ENCODE measurements around the gene ADAMTS7.
"Not testable (repeated sequence)": the region's sequence is repeated elsewhere in the genome, so short reads cannot be mapped to it uniquely, and the experiment has no call there.

The ADAMTS7 gene

GRCh38 chr15:78760091-78760882, 51.0 kb downstream of the ADAMTS7 start:
- not testable (repeated sequence) for H3K9me3 Mint-ChIP-seq; H3K27me3 Mint-ChIP-seq; H3K36me3 Mint-ChIP-seq (ENCODE audit: low read depth); H3K4me3 Mint-ChIP-seq
- Mint-ChIP-seq H3K4me1 (ENCODE audit: low read depth) (peaks cover 50% of the 10 kb centered on the region), H3K27ac (peak overlapping the region; percentile 81)

- not testable (repeated sequence) for H3K4me3 Mint-ChIP-seq, H3K27ac Mint-ChIP-seq
Measured at GRCh38 chr15:78759361-78759998, 51.8 kb downstream of the ADAMTS7 start.

GRCh38 chr15:78758486-78759200, 52.6 kb downstream of the ADAMTS7 start:
- not testable (repeated sequence) for H3K9me3 Mint-ChIP-seq; H3K36me3 Mint-ChIP-seq (ENCODE audit: low read depth); H3K27me3 Mint-ChIP-seq; H3K27ac Mint-ChIP-seq; H3K4me3 Mint-ChIP-seq
- H3K4me1 Mint-ChIP-seq (ENCODE audit: low read depth) = peaks cover 50% of the 10 kb centered on the region

More at GRCh38 chr15:78759361-78759998, 51.8 kb downstream of the ADAMTS7 start:
- not testable (repeated sequence) for H3K36me3 Mint-ChIP-seq (ENCODE audit: low read depth); H3K27me3 Mint-ChIP-seq; H3K9me3 Mint-ChIP-seq
- H3K4me1 Mint-ChIP-seq (ENCODE audit: low read depth) = peaks cover 50% of the 10 kb centered on the region

- not testable (repeated sequence) for H3K4me3 Mint-ChIP-seq; H3K9me3 Mint-ChIP-seq; H3K27me3 Mint-ChIP-seq; H3K36me3 Mint-ChIP-seq (ENCODE audit: low read depth); H3K27ac Mint-ChIP-seq
- peaks cover 46% of the 10 kb centered on the region for H3K4me1 Mint-ChIP-seq (ENCODE audit: low read depth)
Measured at GRCh38 chr15:78758084-78758483, 53.2 kb downstream of the ADAMTS7 start.

- no peaks in the 10 kb centered on the region for H3K27me3 Mint-ChIP-seq
- peaks cover 46% of the 10 kb centered on the region for H3K4me1 Mint-ChIP-seq (ENCODE audit: low read depth)
- H3K27ac Mint-ChIP-seq = peak overlapping the region; percentile 98
- no peaks in the 10 kb centered on the region for H3K36me3 Mint-ChIP-seq (ENCODE audit: low read depth)
- no peaks in the 10 kb centered on the region for H3K9me3 Mint-ChIP-seq
- peak overlapping the region; percentile 24 for H3K4me3 Mint-ChIP-seq
Measured at GRCh38 chr15:78757636-78757905, 53.7 kb downstream of the ADAMTS7 start.

GRCh38 chr15:78756781-78757635, 54.3 kb downstream of the ADAMTS7 start:
- Mint-ChIP-seq H3K4me3 (peak overlapping the region; percentile 56), H3K27ac (peak overlapping the region; percentile 98), H3K4me1 (ENCODE audit: low read depth) (peaks cover 44% of the 10 kb centered on the region)
- not testable (repeated sequence) for H3K36me3 Mint-ChIP-seq (ENCODE audit: low read depth); H3K27me3 Mint-ChIP-seq; H3K9me3 Mint-ChIP-seq

GRCh38 chr15:78755900-78756591, 55.2 kb downstream of the ADAMTS7 start:
- not testable (repeated sequence) for H3K27me3 Mint-ChIP-seq; H3K4me3 Mint-ChIP-seq; H3K36me3 Mint-ChIP-seq (ENCODE audit: low read depth); H3K27ac Mint-ChIP-seq; H3K9me3 Mint-ChIP-seq
- peaks cover 34% of the 10 kb centered on the region for H3K4me1 Mint-ChIP-seq (ENCODE audit: low read depth)

- H3K27me3 Mint-ChIP-seq; H3K36me3 Mint-ChIP-seq (ENCODE audit: low read depth); H3K27ac Mint-ChIP-seq; H3K9me3 Mint-ChIP-seq; H3K4me3 Mint-ChIP-seq: not testable (repeated sequence)
- H3K4me1 Mint-ChIP-seq (ENCODE audit: low read depth) = peaks cover 29% of the 10 kb centered on the region
Measured at GRCh38 chr15:78754637-78755280, 56.5 kb downstream of the ADAMTS7 start.

GRCh38 chr15:78753751-78754535, 57.3 kb downstream of the ADAMTS7 start:
- not testable (repeated sequence) for H3K4me3 Mint-ChIP-seq; H3K9me3 Mint-ChIP-seq; H3K27me3 Mint-ChIP-seq; H3K27ac Mint-ChIP-seq; H3K36me3 Mint-ChIP-seq (ENCODE audit: low read depth)
- H3K4me1 Mint-ChIP-seq (ENCODE audit: low read depth) = peaks cover 27% of the 10 kb centered on the region

- not testable (repeated sequence) for H3K36me3 Mint-ChIP-seq (ENCODE audit: low read depth); H3K4me3 Mint-ChIP-seq; H3K27ac Mint-ChIP-seq; H3K9me3 Mint-ChIP-seq; H3K27me3 Mint-ChIP-seq
- H3K4me1 Mint-ChIP-seq (ENCODE audit: low read depth) = peaks cover 25% of the 10 kb centered on the region
Measured at GRCh38 chr15:78753359-78753659, 58.0 kb downstream of the ADAMTS7 start.

- Mint-ChIP-seq H3K4me3 (no peak overlapping the region), H3K9me3 (no peaks in the 10 kb centered on the region), H3K36me3 (ENCODE audit: low read depth) (no peaks in the 10 kb centered on the region), H3K27me3 (no peaks in the 10 kb centered on the region), H3K4me1 (ENCODE audit: low read depth) (peaks cover 22% of the 10 kb centered on the region), H3K27ac (no peak overlapping the region)
Measured at GRCh38 chr15:78752492-78753358, 58.5 kb downstream of the ADAMTS7 start.

GRCh38 chr15:78751602-78751979, 59.7 kb downstream of the ADAMTS7 start:
- Mint-ChIP-seq H3K9me3 (no peaks in the 10 kb centered on the region), H3K4me1 (ENCODE audit: low read depth) (peaks cover 10% of the 10 kb centered on the region), H3K27me3 (no peaks in the 10 kb centered on the region), H3K4me3 (no peak overlapping the region), H3K27ac (no peak overlapping the region), H3K36me3 (ENCODE audit: low read depth) (no peaks in the 10 kb centered on the region)

- H3K4me3 Mint-ChIP-seq; H3K27ac Mint-ChIP-seq; H3K36me3 Mint-ChIP-seq (ENCODE audit: low read depth); H3K27me3 Mint-ChIP-seq; H3K4me1 Mint-ChIP-seq (ENCODE audit: low read depth); H3K9me3 Mint-ChIP-seq: not testable (repeated sequence)
Measured at GRCh38 chr15:78750974-78751601, 60.2 kb downstream of the ADAMTS7 start.

All from stimulated activated naive CD8-positive, alpha-beta T cell treated with anti-CD3 and anti-CD28 coated beads, Interleukin-15, Interleukin-2, amounts not matched to agents 100 ng/mL and 50 ng/mL, for 24 hours (primary cell).